GM19099 (cell line): Measurements from ENCODE around the gene PAPPA.

Experiments used
- POLR2A ChIP-seq: IDR thresholded peaks from 3 replicates; pipeline ENCODE4 v1.6.1; 2011; ENCODE audit warnings: low read depth; ENCODE audit not compliant: insufficient read length; ENCODE audit errors: extremely low read depth

The PAPPA gene

DNA sequence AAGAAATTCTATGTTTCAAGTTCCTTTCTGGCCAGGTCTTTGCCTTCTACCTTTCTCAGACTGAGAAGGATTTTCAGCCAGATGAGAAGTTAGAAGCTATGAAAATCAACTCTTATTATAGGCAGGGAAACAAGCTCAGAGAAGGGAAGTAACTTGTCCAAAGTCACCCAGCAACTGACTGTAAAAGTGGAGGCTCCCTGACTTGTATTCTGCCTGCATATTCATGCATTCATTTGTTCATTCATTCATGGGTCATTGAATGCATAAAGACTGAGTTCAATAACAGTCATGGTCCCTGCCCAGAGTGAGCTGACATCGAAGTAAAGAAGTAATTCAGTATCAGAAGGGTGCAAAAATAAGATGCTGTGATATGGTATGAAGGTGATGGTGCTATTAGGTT is 239.6 kb downstream of the PAPPA start:
- no peak for TF ChIP-seq POLR2A

DNA sequence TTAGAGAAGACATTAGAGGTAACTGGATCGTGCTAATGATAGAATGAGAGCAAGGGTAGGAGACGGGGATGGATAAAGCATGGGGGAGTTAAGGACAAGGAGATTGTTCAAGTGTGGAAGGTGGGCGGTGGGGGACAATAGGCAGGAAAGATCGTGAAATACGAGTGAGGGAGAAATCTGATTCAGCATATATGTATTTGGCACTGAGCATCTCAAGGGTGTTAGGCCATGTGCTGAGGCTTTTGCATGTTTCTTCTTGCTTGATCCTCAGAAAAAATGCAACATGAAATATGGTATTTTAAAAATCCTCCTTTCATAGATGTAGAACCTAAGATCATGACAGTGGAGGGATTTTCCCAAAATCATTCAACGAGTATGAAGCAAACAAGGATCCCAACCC is 240.5 kb downstream of the PAPPA start:
- no peak for TF ChIP-seq POLR2A

DNA sequence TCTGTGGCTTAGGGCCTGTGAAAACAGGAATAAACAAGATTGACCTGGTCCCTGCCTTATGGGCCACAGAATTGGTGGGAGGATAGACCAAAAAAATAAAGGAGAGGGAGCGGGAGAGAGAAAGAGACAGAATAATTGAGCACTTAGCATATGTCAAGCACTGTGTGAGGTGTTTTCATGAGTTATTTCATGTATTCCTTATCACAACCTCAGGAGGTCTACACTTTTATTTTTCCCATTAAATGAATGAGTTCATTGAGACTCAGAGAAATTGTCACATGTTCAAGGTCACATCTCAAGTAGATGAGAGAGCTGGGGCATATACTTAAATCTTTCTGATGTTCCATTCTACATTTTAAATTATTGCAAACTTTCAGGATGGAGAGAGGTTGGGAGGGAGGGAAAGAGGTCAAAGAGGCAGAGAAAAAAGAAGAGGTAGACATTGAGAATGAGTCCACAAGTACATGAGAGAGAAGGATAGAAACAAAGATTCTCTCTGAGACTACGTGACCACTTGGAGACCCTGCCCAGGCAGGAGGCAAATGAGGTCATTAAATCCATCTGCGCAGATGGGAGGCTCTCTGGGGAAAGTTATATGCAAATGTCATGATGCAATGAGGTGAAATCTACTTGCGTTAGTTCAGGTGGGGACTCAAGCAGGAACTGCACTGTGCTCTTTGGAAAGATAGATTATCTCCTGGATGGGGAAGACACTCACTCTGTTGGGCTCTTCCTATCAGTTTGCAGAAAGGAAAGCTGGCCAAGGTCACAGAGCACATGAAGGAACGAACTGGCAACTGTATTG is 241.5 kb downstream of the PAPPA start:
- TF ChIP-seq POLR2A, result no peak

DNA sequence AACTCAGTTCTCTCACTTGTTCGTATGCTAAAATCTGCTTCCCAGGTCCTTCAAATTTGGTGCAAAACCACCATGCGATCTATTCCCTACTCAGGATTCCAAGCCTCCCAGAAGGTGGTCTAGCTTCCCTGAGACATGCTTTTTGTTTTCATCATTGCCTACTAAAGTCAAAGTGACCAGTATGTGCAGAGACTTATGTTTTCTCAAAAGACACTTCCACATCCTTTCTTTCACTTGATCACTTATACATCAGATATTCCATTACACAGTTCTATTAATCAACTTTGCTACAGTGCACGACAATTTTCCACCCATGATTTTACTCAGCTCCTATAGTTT is 242.1 kb downstream of the PAPPA start:
- TF ChIP-seq POLR2A, result no peak

DNA sequence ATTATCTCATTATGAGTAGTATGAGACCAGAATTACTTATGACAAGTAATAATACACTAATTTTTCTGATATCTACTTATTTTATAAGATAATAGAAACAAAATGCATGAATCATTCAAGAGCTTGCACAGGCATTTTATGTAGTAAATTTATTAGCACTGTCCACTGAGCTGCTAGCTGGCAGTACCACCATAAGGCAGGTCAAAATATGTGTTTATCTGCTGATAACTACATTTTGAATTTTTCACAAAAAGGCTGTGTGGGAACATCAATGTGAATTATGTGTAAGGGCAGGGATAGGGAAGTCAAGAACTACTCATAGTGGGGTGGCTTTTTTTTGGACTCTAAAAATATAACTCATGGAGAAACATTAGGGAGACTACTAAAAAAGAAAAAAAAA is 249.6 kb downstream of the PAPPA start:
- no peak for TF ChIP-seq POLR2A

DNA sequence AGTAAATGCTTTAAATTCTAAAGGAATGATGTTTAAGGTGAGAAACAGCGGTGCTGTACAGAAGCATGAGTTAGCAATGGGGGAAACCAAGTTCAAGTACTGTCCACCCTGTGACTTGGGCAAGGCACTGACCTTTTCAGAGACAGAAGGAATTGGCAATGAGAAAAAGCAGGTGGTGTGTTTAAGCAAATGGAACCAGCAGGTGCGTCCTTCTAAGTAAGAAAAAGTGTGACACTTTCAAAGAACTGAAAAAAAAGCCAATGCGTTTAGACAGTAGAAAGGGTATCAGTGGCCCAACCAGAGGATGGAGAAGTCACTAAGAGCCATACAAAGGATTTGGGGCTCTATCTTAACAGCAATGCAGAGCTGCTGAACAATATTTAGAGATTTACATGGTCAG is 250.6 kb downstream of the PAPPA start:
- TF ChIP-seq POLR2A, result no peak

DNA sequence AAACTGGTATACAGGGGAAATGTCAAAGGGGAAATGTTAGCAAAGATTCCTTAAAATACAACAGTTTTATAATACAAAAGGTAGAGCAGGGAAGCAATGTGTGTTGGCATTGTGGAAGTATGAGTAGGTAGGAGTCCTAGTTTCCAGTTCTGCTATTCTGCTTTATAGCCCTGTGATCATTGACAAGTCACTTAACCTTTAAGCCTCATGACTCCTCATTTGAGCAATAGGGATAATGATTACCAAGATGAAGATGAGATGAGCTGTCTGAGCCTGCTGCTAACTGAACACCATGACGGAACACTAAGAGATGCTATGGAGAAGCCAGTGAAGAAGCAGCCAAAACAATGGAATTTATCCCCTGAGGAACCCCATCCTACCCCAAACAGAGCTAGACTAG is 251.7 kb downstream of the PAPPA start:
- TF ChIP-seq POLR2A, result no peak

DNA sequence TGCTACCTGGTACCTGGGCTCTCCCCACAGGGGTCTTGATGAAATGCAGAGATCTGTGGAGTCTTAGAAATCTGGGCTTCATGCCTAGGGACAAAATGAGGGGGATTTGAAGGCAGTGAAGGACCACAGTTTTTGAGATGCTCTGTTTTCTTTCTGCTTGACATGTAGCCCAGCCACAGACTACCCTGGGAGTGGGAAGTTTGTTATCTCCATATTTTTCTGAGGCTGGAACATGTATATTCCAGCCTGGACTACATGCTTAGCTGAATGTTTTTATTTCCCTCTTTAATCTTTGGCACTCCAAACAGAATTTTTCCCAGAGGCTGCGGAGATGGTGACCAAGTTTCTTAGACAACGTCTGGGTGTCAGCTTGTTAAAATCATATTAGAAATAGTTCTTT is 252.9 kb downstream of the PAPPA start:
- TF ChIP-seq POLR2A, result no peak

DNA sequence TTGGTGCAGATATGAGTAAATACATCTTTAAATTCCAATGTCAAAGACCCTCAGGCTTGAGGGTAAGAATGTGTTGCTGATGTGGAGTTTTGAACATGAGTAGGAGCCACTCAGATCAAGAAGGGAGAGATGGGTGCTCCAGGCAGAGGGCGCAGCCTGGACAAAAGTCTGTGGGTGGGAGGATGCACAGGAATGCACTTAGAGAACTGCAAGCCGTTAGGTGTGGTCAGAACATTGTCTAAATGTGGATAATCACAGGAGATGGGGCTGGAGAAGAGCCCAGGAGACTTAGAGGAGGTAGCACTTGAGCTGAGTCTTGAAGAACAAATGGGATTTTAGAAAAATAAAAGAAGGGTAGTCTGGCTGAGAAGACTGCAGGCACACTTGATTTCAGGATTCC is 255.5 kb downstream of the PAPPA start:
- TF ChIP-seq POLR2A, result no peak

DNA sequence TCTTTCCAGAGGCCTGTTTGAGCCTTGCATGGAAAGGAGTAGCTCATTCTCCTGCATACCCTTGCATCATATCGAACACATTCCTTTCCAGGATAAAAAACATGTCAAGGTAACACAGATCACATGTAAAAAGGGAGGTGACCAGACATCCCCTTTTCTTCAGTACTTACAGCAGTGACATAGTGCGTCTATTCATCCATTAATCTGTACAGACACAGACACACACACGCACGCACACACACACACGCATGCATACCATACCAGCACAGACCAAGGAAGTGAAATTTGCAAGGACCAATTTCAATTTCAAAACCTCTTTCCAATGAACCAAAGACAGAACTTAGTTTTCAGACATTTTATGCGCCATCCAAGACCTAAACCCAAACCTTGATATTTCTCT is 256.0 kb downstream of the PAPPA start:
- no peak for TF ChIP-seq POLR2A

DNA sequence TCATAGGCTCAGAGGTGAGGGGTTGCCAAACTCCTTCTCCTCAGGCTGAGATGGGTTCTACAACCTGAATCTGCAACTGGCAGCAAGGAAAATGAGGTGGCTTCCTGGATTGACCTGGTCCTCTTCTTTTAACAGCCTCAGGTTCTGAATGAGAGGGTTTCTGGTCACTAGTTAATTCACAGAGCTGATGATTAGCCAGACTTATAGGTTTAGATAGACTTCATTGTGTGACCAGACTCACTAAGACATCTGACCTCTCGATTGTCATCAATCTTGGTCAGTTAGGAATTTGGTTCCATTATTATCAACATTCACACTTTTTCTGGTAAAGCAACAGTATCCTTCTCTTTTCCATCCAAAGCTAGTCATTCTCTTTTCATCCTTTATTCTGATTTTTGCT is 257.9 kb downstream of the PAPPA start:
- TF ChIP-seq POLR2A, result no peak

DNA sequence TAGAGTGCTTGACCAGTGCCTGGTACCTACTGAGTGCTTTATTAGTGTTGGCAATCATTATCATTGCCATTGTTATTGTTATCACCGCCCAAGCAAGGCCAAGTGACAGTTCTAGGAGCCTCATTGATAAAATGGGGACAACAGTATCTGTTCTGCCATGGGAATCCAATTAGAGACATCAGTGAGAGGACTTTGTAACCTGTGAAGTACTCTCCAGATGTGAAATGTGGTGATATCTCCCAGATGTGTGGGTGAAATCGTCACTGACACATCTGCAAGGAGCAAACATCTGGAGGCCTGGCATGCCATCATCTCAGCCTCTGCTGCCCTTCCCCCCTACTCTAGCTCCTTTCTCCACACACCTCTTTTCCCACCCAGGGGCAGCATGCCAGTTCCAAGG is 260.8 kb downstream of the PAPPA start:
- TF ChIP-seq POLR2A, result no peak

DNA sequence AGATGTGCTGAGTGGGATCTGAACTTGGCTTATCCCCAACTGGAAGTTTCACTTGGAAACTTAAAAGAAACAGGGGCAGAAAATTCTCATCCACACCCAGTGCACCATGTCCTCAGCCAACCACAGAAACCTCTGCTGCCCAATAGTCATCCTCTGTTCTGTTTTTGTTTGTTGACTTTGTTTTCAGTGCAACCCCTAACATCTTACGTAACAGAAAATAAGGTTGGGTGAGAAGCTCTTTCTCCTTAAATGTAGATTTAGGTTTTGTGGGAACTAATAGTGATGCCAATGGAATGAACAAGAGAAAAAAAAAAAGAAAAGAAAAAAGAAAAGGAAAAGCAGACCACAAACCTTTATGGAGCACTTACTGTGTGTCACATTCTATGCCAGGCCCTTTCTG is 262.8 kb downstream of the PAPPA start:
- TF ChIP-seq POLR2A, result no peak

DNA sequence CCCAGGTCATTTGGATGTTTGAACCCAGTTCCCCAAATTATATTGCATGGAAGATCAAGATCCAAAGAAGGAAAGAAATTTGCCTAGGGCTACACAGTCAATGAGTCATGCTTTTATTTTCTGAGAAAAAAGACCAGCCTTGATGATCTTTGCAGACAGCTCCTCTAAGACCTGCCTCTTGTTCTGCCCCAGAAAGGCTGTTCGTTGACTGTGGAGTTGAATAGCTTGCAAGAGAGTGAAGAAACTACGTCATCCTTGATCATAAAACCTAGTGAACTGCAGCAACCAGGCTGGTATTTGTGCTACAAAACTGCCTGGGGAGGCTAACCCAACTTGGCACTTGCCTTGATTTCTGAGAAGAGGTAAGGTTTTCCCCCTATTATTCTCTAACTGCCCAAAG is 263.9 kb downstream of the PAPPA start:
- no peak for TF ChIP-seq POLR2A

DNA sequence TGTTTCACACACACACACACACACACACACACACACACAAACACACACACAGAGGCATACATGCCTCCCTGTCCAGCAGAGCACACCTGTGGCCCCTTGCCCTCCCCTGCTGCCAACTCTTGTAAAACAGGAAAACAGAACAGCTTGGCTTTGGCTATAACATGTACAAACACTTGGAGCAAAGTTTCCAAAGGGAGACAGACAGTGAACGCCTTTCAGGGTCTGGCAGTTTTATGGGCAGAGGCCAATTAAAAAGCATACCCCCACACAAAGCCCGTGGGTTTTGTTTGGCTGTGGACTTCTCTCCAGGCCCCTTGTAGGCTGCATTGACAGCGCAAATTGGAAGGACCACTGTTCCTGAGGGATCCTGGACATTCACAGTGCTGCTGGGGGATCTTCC is 265.6 kb downstream of the PAPPA start:
- TF ChIP-seq POLR2A, result no peak

DNA sequence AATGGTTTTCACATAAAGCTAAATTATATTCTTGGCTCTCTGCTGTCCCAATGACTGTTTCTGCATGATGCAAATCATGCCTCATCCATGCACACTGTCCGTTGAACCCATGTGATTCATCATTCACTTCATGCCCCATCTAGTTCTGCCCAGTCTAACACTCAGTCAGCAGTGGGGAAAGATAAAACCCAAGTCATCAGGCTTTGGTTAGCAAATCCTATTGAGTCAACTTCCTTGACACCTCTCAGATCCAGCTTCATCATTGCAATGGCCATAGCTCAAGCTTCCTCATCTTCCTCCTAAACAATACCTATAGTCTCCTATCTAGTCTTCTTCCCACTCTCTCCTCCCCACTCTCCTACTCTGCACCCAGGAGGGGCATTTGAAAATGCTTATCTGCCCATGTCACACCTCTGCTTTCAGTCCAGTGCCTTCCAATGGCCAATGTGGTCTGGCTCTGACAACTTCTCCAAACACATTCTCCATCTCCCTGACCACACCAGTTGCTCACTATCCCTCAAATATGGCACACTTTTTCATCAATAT is 267.5 kb downstream of the PAPPA start:
- no peak for TF ChIP-seq POLR2A
